ENCODE data around the gene TSC2.
A peak's percentile ranks its signal among the peaks of the same experiment; 100 is the strongest.

The TSC2 gene

GRCh38 chr16:2015117-2015946 is 32.5 kb upstream of the TSC2 start:
- no peak overlapping the region for H3K4me3 ChIP-seq (ENCODE audit: low read depth, low read length)
- no peaks in the 10 kb centered on the region for H3K36me3 ChIP-seq (ENCODE audit: control insufficient read depth, insufficient read depth, low read length)
- H3K27me3 ChIP-seq (ENCODE audit: control insufficient read depth, insufficient read depth, low read length) = peaks cover 20% of the 10 kb centered on the region
- H3K9me3 ChIP-seq (ENCODE audit: control insufficient read depth, insufficient read depth, low read length) = no peaks in the 10 kb centered on the region
- H3K4me1 ChIP-seq (ENCODE audit: control insufficient read depth, insufficient read depth, low read length) = peaks cover 2% of the 10 kb centered on the region
- no peak overlapping the region for H3K9ac ChIP-seq (ENCODE audit: low read depth, low read length)

GRCh38 chr16:2015947-2016208 is 31.9 kb upstream of the TSC2 start:
- Histone ChIP-seq H3K27me3 (ENCODE audit: control insufficient read depth, insufficient read depth, low read length) (peaks cover 26% of the 10 kb centered on the region), H3K36me3 (ENCODE audit: control insufficient read depth, insufficient read depth, low read length) (no peaks in the 10 kb centered on the region), H3K9me3 (ENCODE audit: control insufficient read depth, insufficient read depth, low read length) (no peaks in the 10 kb centered on the region), H3K4me1 (ENCODE audit: control insufficient read depth, insufficient read depth, low read length) (no peaks in the 10 kb centered on the region), H3K9ac (ENCODE audit: low read depth, low read length) (no peak overlapping the region), H3K4me3 (ENCODE audit: low read depth, low read length) (no peak overlapping the region)

GRCh38 chr16:2016407-2016922 is 31.3 kb upstream of the TSC2 start:
- Histone ChIP-seq H3K27me3 (ENCODE audit: control insufficient read depth, insufficient read depth, low read length) (peaks cover 31% of the 10 kb centered on the region), H3K36me3 (ENCODE audit: control insufficient read depth, insufficient read depth, low read length) (no peaks in the 10 kb centered on the region), H3K4me1 (ENCODE audit: control insufficient read depth, insufficient read depth, low read length) (no peaks in the 10 kb centered on the region), H3K9me3 (ENCODE audit: control insufficient read depth, insufficient read depth, low read length) (no peaks in the 10 kb centered on the region), H3K9ac (ENCODE audit: low read depth, low read length) (no peak overlapping the region), H3K4me3 (ENCODE audit: low read depth, low read length) (no peak overlapping the region)

GRCh38 chr16:2019518-2019920 is 28.3 kb upstream of the TSC2 start, which contains the start of gene NPW:
TSS of gene NPW (plus strand) at chr16:2019785.
- Histone ChIP-seq H3K9ac (ENCODE audit: low read depth, low read length) (no peak within 1 kb of the TSS), H3K27me3 (ENCODE audit: control insufficient read depth, insufficient read depth, low read length) (peaks cover 34% of the 10 kb centered on the region), H3K9me3 (ENCODE audit: control insufficient read depth, insufficient read depth, low read length) (no peaks in the 10 kb centered on the region), H3K36me3 (ENCODE audit: control insufficient read depth, insufficient read depth, low read length) (no peaks in the 10 kb centered on the region), H3K4me1 (ENCODE audit: control insufficient read depth, insufficient read depth, low read length) (no peaks in the 10 kb centered on the region), H3K4me3 (ENCODE audit: low read depth, low read length) (peak within 1 kb of the TSS; percentile 59)

- no peaks in the 10 kb centered on the region for H3K36me3 ChIP-seq (ENCODE audit: control insufficient read depth, insufficient read depth, low read length)
- no peaks in the 10 kb centered on the region for H3K9me3 ChIP-seq (ENCODE audit: control insufficient read depth, insufficient read depth, low read length)
- H3K4me1 ChIP-seq (ENCODE audit: control insufficient read depth, insufficient read depth, low read length) = no peaks in the 10 kb centered on the region
- H3K9ac ChIP-seq (ENCODE audit: low read depth, low read length) = no peak overlapping the region
- peak overlapping the region; percentile 59 for H3K4me3 ChIP-seq (ENCODE audit: low read depth, low read length)
- H3K27me3 ChIP-seq (ENCODE audit: control insufficient read depth, insufficient read depth, low read length) = peaks cover 34% of the 10 kb centered on the region
Measured at GRCh38 chr16:2019921-2020831, 27.6 kb upstream of the TSC2 start.

- peaks cover 2% of the 10 kb centered on the region for H3K4me1 ChIP-seq (ENCODE audit: control insufficient read depth, insufficient read depth, low read length)
- H3K36me3 ChIP-seq (ENCODE audit: control insufficient read depth, insufficient read depth, low read length) = no peaks in the 10 kb centered on the region
- H3K9ac ChIP-seq (ENCODE audit: low read depth, low read length) = peak overlapping the region; percentile 47
- peaks cover 47% of the 10 kb centered on the region for H3K27me3 ChIP-seq (ENCODE audit: control insufficient read depth, insufficient read depth, low read length)
- no peaks in the 10 kb centered on the region for H3K9me3 ChIP-seq (ENCODE audit: control insufficient read depth, insufficient read depth, low read length)
- H3K4me3 ChIP-seq (ENCODE audit: low read depth, low read length) = peak overlapping the region; percentile 69
Measured at GRCh38 chr16:2022723-2023091, 25.1 kb upstream of the TSC2 start.

GRCh38 chr16:2023092-2024031 is 24.4 kb upstream of the TSC2 start:
- H3K9ac ChIP-seq (ENCODE audit: low read depth, low read length) = peak overlapping the region; percentile 47
- no peaks in the 10 kb centered on the region for H3K36me3 ChIP-seq (ENCODE audit: control insufficient read depth, insufficient read depth, low read length)

GRCh38 chr16:2024032-2024420 is 23.8 kb upstream of the TSC2 start:
- Histone ChIP-seq H3K4me3 (ENCODE audit: low read depth, low read length) (peak overlapping the region; percentile 69), H3K9me3 (ENCODE audit: control insufficient read depth, insufficient read depth, low read length) (no peaks in the 10 kb centered on the region), H3K27me3 (ENCODE audit: control insufficient read depth, insufficient read depth, low read length) (peaks cover 40% of the 10 kb centered on the region), H3K36me3 (ENCODE audit: control insufficient read depth, insufficient read depth, low read length) (no peaks in the 10 kb centered on the region), H3K9ac (ENCODE audit: low read depth, low read length) (no peak overlapping the region), H3K4me1 (ENCODE audit: control insufficient read depth, insufficient read depth, low read length) (peaks cover 4% of the 10 kb centered on the region)

More at GRCh38 chr16:2023092-2024031, 24.4 kb upstream of the TSC2 start:
- H3K27me3 ChIP-seq (ENCODE audit: control insufficient read depth, insufficient read depth, low read length) = peaks cover 43% of the 10 kb centered on the region
- no peaks in the 10 kb centered on the region for H3K9me3 ChIP-seq (ENCODE audit: control insufficient read depth, insufficient read depth, low read length)
- H3K4me1 ChIP-seq (ENCODE audit: control insufficient read depth, insufficient read depth, low read length) = peaks cover 4% of the 10 kb centered on the region
- peak overlapping the region; percentile 69 for H3K4me3 ChIP-seq (ENCODE audit: low read depth, low read length)

- Histone ChIP-seq H3K9ac (ENCODE audit: low read depth, low read length) (no peak overlapping the region), H3K36me3 (ENCODE audit: control insufficient read depth, insufficient read depth, low read length) (peaks cover 3% of the 10 kb centered on the region), H3K27me3 (ENCODE audit: control insufficient read depth, insufficient read depth, low read length) (peaks cover 28% of the 10 kb centered on the region), H3K9me3 (ENCODE audit: control insufficient read depth, insufficient read depth, low read length) (no peaks in the 10 kb centered on the region), H3K4me1 (ENCODE audit: control insufficient read depth, insufficient read depth, low read length) (peaks cover 4% of the 10 kb centered on the region), H3K4me3 (ENCODE audit: low read depth, low read length) (no peak overlapping the region)
Measured at GRCh38 chr16:2025251-2025650, 22.5 kb upstream of the TSC2 start.

GRCh38 chr16:2025878-2026460 is 21.8 kb upstream of the TSC2 start:
- Histone ChIP-seq H3K27me3 (ENCODE audit: control insufficient read depth, insufficient read depth, low read length) (peaks cover 21% of the 10 kb centered on the region), H3K4me3 (ENCODE audit: low read depth, low read length) (peak overlapping the region; percentile 30), H3K4me1 (ENCODE audit: control insufficient read depth, insufficient read depth, low read length) (peaks cover 4% of the 10 kb centered on the region), H3K36me3 (ENCODE audit: control insufficient read depth, insufficient read depth, low read length) (peaks cover 3% of the 10 kb centered on the region), H3K9ac (ENCODE audit: low read depth, low read length) (no peak overlapping the region), H3K9me3 (ENCODE audit: control insufficient read depth, insufficient read depth, low read length) (no peaks in the 10 kb centered on the region)
